ENCODE measurements around the gene PNMA8B. TPM values are rescaled to one million over a fixed set of nuclear protein-coding genes. Genes with fewer than 3 reads are reported as not detected.
"Not testable (repeated sequence)": the region's sequence is repeated elsewhere in the genome, so short reads cannot be mapped to it uniquely, and the experiment has no call there.

PNMA8B gene, protein sequence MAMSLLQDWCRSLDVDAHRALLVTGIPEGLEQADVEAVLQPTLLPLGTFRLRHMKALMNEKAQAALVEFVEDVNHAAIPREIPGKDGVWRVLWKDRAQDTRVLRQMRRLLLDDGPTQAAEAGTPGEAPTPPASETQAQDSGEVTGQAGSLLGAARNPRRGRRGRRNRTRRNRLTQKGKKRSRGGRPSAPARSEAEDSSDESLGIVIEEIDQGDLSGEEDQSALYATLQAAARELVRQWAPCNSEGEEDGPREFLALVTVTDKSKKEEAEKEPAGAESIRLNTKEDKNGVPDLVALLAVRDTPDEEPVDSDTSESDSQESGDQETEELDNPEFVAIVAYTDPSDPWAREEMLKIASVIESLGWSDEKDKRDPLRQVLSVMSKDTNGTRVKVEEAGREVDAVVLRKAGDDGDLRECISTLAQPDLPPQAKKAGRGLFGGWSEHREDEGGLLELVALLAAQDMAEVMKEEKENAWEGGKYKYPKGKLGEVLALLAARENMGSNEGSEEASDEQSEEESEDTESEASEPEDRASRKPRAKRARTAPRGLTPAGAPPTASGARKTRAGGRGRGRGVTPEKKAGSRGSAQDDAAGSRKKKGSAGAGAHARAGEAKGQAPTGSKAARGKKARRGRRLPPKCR
- total RNA-seq, result not detected in 2 replicates

DNA sequence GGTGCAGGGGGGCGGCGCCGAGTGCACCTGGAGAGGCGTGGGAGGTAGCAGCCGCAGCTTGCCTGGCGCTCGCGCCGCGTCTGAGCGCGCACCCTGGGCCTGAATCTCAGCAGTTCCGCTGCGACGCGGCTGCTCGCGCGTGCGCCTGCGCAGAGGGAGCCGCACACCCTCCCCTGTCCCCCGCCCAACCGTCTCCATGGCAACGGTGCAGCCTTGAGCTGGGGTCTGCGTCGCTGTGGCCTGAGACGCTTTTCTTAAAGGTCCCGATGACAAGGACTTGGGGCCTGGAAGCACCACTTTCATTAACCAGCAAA lies at the start of gene PNMA8B:
PNMA8B (minus strand) TSS at position 82 of the 314 bp plus-strand sequence. CDS start 402 bp downstream, outside the sequence.
- intact Hi-C loops (cut with micrococcal nuclease), result no loop called here

DNA sequence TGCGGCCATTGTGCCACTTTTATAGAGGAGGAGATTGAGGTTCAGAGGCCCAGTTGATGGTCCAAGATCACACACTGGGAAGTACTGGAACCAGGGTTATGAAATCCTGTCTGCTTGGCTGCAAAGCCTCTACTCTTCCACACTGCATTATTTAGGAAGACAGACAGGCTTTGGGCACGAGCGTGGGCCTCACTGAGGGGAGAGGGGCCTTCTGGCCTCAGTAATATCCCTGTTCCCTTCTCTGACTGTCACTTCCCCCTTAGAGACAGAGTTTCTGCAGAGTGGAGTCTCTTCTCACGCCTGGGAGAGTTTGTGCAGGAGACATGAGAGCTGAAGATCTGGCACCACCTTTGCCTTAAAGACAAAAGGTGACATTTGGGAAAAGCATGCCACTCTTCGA lies 49.0 kb upstream of the PNMA8B start:
- intact Hi-C loops (cut with micrococcal nuclease), result no loop called here

DNA sequence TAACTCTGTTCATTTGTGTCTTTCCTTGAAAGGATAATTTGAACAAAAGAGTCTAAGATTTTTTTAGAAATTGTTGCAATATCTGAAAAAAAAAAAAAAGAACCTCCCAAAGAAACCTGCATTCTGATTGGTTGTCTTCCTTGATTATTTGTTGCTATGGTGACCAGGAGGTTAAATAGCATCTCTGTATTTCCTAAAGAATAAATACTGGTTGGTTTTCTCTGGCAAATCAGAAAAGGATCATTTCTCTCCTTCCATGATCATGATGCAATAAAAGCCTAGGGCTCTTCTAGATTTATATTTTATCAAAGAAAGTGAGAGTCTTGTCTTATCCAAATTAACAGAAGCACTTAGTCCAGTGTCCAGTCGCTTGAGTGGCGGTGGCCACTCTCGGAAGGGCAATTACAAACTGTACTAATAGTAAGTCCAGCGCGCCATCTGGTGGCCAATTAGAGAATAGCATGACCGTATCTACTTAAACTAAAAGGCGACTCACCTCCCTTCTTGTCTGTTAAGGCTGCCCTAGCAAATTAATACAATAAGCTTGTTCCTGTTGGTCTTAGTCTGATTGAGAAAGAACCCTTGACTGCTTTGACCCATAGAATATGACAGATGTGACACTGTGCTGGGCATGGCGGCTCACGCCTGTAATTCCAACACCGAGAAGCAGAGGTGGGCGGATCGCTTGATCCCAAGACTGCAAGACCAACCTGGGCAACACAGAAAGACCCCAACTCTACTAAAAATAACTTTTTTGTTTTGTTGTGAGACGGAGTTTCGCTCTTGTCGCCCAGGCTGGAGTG lies 47.0 kb upstream of the PNMA8B start:
- intact Hi-C loops (cut with micrococcal nuclease), result loop anchor here (1.0 kb wide), 2 partner anchors 13 to 26 kb away; no protein-coding TSS in a partner anchor

DNA sequence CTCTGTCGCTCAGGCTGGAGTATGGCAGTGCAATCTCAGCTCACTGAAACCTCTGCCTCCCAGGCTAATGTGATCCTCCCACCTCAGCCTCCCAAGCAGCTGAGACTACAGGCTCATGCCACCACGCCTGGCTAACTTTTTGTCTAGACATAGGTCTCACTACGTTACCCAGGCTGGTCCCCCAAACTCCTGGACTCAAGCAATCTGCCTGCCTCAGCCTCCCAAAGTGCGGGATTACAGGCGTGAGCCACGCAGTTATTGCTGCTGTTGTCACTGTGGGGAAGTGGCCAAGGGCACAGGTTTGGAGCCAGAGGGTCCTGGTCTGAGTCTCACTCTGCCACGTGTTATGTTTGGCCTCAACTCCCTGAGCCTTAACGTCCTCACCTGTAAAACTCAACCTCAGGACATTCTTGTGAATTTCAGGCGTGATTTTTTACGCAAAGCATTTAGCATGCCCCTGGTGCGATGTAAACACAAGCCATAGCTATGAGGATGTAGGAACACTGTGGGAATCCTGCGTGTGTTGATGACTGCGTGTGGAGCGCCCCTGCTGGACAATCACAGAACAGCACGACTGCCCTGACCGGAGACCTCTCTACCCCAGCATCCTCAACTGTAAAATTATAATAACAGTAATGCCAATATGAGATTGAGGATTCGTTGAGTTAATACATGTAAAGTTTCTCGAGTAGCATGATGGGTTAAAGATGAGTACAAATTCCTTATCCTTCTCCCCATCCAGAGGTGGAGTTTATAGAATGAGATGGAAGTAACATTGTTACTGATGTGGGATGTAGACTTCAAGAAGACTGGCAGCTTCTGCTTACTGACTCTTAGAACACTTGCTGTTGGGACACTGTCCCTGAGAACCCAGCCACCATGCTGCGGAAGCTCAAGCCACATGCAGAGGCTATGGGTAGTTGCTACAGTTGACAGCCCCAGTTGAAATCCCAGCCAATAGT lies 41.8 kb upstream of the PNMA8B start:
- intact Hi-C loops (cut with micrococcal nuclease), result no loop called here

DNA sequence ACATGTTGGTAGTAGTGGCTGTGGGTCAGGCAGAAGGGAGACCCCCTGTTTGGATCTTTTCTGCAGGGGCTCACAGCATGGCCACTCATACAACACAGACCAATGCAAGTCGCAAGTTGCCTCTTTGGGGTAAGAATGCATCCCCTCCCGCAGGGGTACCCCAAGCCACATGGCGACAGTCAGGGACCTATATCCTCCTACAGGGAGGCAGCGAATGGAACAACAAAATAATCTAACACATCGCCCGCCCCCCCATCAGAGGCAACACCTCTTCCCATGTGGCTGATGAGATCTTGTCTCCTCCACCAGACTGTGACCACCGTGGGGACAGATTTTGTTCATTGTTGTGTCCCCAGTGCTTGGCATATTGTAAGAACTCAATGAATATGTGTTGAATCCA lies 40.7 kb upstream of the PNMA8B start:
- intact Hi-C loops (cut with micrococcal nuclease), result no loop called here

DNA sequence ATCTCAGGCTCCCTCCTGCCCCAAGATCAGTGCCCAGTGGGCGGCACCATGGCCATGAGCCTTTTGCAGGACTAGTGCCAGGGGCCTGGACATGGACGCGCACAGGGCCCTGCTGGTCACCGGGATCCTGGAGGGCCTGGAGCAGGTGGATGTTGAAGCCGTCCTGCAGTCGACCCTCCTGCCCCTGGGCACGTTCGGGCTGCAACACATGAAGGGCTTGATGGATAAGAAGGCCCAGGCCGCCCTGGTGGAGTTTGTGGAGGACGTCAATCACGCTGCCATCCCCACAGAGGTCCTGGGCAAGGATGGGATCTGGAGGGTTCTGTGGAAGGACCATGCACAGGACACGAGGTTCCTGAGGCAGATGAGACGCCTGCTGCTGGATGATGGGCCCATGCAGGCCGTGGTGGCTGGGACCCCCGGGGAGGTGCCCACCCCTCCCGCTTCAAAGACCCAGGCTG lies 38.0 kb upstream of the PNMA8B start:
- intact Hi-C loops (cut with micrococcal nuclease), result no loop called here

DNA sequence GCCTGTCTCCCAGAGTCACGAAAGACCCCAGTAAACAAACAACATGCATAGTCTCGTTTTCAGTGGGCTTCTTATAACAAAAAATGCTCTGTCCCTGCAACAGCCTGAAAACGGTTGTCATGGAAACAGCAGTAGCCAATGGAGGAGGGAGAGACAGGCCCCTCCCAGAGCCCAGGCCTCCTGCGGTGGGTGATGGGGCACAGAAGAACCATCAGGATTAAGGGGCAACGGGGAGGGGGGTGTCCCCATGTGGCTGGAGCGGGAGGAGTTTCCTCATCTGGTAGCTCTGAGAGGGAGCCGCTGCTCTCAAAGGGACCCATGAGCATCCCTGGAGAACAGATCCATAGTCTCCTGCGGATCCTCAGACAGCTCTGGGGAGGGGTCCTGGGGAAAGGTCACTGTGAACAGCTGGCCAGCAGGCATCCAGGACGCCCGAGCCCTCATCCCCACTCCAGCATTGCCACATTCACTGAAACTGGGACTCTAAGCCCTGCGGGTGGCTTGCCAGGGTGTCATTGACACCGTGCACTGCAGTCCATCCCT lies 37.5 kb upstream of the PNMA8B start:
- intact Hi-C loops (cut with micrococcal nuclease), result no loop called here

DNA sequence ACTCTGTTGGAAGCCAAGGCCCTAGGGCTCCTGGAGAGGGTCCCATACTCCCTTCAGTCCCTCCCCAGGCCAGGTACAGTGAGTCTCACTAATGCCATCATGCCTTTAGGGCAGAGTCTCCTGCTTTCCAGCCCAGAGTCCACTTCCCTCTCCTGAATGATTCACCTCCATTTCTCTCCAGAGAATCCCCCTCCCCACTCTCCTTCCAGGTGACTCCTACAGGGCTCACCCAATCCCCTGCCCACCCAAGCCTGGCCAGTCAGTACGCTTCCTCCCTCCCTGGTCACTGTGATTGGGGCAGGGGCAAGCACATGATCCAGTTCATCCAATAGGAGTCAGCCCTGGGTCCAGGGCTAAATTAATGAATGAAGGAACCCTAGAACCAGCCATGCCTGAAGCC lies 35.0 kb upstream of the PNMA8B start:
- intact Hi-C loops (cut with micrococcal nuclease), result no loop called here

DNA sequence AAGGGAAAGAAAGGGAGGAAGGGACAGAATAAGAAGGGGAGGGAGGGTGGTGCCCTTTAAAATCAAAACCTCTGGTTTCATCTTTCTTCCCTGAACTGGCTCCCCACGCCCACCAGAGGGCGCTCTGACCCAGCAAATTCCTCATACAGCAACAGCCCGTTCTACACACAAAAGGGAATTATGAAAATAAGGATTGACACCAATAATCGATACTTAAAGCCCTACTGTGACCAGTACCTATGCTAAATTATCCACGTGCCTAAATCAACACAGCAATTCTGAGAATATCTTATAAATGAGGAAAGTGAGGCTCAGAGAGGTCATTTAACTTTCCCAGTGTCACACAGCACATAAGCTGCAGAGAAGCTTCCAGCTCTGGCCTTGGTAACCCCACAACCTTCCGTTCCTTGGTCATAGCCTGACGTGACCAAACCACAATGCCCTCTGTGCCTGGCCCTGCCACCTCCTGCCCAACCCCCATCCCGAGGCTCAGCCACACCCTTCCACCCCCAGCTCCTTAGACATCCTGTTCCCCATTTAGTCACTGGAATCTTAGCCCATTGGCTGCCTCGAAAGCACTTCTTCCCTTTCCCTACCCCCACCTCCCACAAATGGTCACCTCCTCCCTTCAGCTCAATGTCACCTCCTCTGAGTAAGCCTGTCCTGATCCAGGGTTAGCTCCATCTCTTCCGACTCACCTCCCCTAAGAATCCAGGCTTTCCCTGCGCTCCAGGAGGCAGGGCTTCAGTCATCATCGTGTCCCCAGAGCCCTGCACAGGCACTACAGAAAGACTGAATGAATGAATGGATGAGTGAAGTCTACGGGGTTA lies 34.2 kb upstream of the PNMA8B start:
- intact Hi-C loops (cut with micrococcal nuclease), result loop anchor here (1.0 to 5.0 kb wide), 4 partner anchors 12 to 217 kb away; partner anchors contain the start of genes CALM3, FKRP and STRN4

DNA sequence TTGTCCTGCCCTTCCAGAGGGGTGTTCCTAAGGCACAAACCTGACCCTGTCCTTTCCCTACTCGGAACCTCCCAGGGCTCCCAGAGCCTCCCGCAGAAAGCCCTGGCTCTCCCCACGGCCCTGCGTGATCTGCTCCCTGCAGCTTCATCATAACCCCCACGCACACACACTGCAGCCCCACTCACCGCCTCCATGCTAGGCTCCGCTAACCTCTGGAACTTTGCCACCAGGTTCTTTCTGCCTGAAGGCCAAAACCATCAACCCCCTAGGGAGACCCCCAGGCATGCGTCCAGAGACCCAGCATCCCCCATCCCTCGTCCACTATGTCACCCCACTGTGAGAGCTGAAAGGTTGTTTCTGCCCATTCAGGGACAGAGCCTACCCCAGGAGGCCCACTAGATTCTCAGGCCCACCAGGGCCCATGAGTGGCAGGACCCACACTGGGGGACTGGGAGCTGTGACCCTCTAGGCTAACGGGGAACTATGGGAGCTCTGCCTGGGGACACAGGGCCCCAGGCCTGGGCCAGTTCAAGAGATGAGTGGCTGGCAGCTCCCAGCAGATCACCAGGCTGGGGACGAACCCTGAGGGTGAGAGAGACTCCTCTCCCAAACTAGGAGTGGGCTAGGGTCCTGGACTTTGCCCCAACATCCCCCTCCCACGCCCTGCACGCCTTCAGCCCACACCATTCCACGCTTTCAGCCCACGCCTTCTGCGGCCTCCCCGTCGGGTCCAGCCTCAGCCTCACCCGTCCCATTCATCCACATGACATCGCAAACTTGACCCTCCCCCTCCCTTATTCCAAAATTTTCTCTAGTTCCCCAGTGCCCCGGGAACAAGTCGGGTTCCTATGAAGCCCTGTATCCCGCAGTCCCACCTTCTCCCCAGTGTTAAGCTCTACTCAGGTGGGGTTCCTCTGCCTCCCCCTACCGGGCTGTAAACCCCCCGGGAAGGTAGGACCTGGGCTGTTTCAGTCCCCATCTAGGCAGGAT lies 33.2 kb upstream of the PNMA8B start:
- intact Hi-C loops (cut with micrococcal nuclease), result loop anchor here (1.0 to 5.0 kb wide), 4 partner anchors 13 to 218 kb away; partner anchors contain the start of genes CALM3, FKRP and STRN4

DNA sequence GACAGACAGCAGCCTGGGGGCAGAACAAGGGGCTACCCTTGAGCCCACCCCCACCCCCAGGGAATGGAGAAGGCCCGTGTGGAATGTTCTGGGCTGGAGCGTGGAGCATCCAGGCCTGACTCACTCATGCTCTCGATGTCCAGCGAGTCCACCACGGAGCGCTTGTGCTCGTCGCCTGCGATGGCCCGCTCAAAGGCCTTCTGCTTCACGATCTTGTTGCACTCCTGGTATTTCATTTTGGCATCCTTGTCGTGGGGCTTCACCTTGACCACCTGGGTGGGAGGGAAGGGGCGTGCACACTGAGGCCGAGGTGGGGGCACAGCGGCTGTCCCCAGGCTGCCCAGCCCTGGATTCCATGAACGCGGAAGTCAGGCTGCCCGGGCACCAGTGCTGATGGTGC lies 31.1 kb upstream of the PNMA8B start:
- intact Hi-C loops (cut with micrococcal nuclease), result loop anchor here (5.0 kb wide), 2 partner anchors 76 to 220 kb away; partner anchors contain the start of genes CALM3, FKRP and STRN4

DNA sequence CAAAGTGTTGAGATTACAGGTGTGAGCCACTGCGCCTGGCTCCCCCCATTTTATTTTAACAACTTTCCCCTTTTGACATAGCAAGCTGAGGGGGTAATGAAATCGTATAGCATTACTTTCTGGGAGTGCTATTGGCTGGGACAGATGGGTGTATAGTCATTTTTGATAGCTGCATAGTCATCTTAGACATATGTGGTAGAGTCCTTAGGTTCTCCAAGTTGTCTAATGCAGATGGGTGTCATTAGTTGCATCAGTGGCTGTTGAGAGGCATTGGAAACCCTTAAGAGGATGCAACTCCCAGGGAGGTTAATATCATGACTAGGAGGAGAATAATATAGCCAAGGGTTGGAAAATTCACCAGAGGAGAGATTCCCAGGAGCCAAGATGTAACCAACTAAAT lies 28.6 kb upstream of the PNMA8B start:
- intact Hi-C loops (cut with micrococcal nuclease), result no loop called here

DNA sequence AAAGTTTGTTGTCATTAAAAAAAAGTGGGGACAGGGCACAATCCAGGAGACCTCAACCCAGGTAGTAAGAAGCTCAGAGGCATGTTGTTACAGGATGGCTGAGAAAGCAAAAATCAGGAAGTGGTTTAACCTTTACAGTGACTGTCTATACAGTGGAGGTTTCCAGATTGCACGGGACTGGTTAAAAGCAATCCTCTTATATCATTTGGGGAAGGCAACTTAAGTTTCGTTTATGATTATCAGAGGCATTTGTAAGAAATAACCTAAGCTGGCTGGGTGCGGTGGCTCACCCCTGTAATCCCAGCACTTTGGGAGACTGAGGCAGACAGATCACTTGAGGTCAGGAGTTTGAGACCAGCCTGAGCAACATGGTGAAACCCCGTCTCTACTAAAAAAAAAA lies 27.3 kb upstream of the PNMA8B start:
- intact Hi-C loops (cut with micrococcal nuclease), result not testable (repeated sequence)

DNA sequence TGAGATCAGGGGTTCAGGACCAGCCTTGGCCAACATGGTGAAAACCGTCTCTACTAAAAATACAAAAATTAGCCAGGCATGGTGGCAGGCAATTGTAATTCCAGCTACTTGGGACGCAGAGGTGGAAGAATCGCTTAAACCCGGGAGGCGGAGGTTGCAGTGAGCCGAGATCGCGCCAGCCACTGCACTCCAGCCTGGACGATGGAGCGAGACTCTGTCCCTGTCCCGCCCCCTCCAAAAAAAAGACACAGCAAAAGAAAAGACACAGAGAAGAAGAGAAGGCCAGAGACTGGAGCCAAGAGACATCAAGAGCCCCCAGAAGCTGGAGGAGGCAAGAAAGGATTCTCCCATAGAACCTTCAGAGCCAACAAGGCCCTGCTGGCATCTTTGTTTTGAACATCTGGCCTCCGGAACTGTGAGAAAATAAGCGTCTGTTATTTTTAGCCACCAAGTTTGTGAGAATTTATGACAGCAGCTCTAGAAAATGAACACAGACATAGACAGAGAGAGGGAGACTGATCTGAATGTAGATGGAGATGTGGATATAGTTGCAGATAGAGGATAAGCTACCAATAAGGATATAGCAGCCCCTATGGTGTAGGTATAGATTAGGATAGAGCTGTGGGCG lies 25.7 kb upstream of the PNMA8B start:
- intact Hi-C loops (cut with micrococcal nuclease), result no loop called here

DNA sequence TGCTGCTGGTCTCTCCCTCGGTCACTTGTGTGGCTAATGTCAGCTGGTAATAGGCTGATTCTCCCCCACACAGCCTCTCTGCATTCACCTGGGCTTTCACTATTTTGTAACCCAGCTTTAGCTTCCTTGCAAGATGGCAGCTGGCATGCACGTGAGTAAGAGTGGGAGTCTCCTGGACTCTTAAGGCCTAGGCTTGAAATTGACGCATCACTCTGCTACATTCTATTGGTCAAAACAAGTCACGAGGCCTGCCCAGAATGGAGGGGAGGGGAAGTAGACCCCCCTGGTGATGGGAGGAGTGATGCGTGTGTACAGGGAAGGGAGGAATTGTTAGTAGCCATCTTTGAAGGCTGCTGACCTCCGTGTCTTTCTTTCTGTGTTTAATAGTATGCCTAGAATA lies 24.9 kb upstream of the PNMA8B start:
- intact Hi-C loops (cut with micrococcal nuclease), result no loop called here

DNA sequence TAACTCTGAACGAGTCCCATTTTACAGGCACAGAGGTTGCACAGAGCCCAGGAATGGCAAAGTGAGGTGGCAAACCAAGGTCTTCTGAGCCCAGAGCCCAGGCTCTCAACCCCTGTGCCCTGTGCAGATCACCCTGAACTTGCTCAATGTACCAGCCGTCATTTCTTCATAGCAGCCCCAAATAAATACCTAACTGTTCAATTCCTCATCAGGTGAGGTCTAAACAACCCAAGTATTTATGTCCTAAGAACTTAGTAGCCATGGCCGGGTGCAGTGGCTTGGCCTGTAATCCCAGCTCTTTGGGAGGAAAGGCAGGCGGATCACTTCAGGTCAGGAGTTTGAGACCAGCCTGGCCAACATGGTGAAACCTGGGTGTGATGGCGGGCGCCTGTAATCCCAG lies 21.8 kb upstream of the PNMA8B start:
- intact Hi-C loops (cut with micrococcal nuclease), result no loop called here

DNA sequence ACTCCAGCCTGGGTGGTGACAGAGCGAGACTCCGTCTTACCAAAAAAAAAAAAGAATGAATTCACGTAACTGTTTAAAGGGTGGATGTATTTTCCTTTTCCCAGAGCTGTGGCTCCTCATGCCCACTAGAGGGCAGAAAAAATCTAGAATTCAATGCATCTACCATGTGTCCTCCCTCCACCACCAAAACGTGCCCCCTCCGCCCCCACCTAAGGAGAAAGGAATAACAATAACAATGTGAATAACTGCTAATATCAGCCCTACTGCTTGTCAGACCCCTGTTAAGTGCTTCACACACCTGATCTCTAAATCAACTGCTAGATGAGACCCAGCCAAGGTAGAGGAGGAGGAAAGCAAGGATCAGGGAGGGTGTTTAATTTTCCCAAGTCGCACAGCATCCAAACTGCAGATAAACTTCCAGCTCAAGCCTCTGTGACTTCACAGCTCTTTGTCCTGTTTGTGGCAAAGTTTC lies 20.2 kb upstream of the PNMA8B start:
- intact Hi-C loops (cut with micrococcal nuclease), result loop anchor here (1.0 kb wide), 1 partner anchor 26 kb away; no protein-coding TSS in a partner anchor

DNA sequence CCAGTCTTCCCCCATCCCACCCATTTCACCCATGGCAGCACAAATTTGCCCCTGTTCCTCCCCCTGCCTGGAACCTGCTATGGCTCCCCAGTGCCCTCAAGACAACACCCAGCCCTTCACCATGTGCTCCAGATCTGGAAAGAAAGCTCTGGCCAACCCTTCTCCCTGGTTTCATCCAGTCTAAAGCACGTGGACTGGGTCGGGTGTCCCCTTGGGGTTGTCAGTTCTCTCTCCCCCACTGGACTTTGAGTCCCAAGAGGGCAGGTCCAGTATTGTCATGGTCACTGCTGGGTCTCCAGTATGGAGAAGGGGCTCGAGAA lies 19.6 kb upstream of the PNMA8B start:
- intact Hi-C loops (cut with micrococcal nuclease), result no loop called here

Measured in T-helper 2 cell treated with Interferon-gamma antibody and Interleukin-4, amounts not matched to agents 100 ng/mL and 5 ng/mL, for 36 hours (primary cell).